HUES48 (cell line): ENCODE measurements around the gene AQP2.

Source experiments
- H3K27ac ChIP-seq: one replicate; pipeline ENCODE4 v1.7.0; 2013; ENCODE audit warnings: low read depth, low read length, inconsistent platforms
- H3K27me3 ChIP-seq: 2 replicates; pipeline ENCODE4 v1.6.1; 2013; ENCODE audit warnings: mild to moderate bottlenecking, low read length; ENCODE audit not compliant: control insufficient read depth, insufficient read depth
- H3K36me3 ChIP-seq: 2 replicates; pipeline ENCODE4 v1.6.1; 2013; ENCODE audit warnings: low read length; ENCODE audit not compliant: control insufficient read depth, insufficient read depth
- H3K4me1 ChIP-seq: 2 replicates; pipeline ENCODE4 v1.6.1; 2013; ENCODE audit warnings: mild to moderate bottlenecking, low read length; ENCODE audit not compliant: control insufficient read depth, insufficient read depth
- H3K4me3 ChIP-seq: 2 replicates; pipeline ENCODE4 v1.5.1; 2013; ENCODE audit warnings: mild to moderate bottlenecking, low read depth, low read length
- H3K9ac ChIP-seq: 2 replicates; pipeline ENCODE4 v1.6.1; 2013; ENCODE audit warnings: mild to moderate bottlenecking, low read depth, low read length, moderate library complexity
- H3K9me3 ChIP-seq: 2 replicates; pipeline ENCODE4 v1.6.1; 2013; ENCODE audit warnings: low read length; ENCODE audit not compliant: control insufficient read depth, insufficient read depth

Gene AQP2

GRCh38 chr12:49921936-49922335, 28.6 kb upstream of the AQP2 start:
- Histone ChIP-seq H3K4me3 (no peak overlapping the region), H3K27ac (no peak overlapping the region), H3K9ac (no peak overlapping the region), H3K9me3 (no peaks in the 10 kb centered on the region), H3K27me3 (no peaks in the 10 kb centered on the region), H3K4me1 (no peaks in the 10 kb centered on the region), H3K36me3 (no peaks in the 10 kb centered on the region)

- Histone ChIP-seq H3K4me1 (no peaks in the 10 kb centered on the region), H3K9ac (no peak overlapping the region), H3K27me3 (no peaks in the 10 kb centered on the region), H3K4me3 (no peak overlapping the region), H3K9me3 (no peaks in the 10 kb centered on the region), H3K36me3 (no peaks in the 10 kb centered on the region), H3K27ac (no peak overlapping the region)
Measured at GRCh38 chr12:49922349-49923034, 28.0 kb upstream of the AQP2 start.

- no peaks in the 10 kb centered on the region for H3K36me3 ChIP-seq
- no peak overlapping the region for H3K4me3 ChIP-seq
- H3K27me3 ChIP-seq: no peaks in the 10 kb centered on the region
- no peak overlapping the region for H3K27ac ChIP-seq
- no peak overlapping the region for H3K9ac ChIP-seq
- H3K4me1 ChIP-seq: no peaks in the 10 kb centered on the region
- no peaks in the 10 kb centered on the region for H3K9me3 ChIP-seq
Measured at GRCh38 chr12:49923035-49923644, 27.4 kb upstream of the AQP2 start.

GRCh38 chr12:49923880-49924556, 26.5 kb upstream of the AQP2 start:
- Histone ChIP-seq H3K4me3 (no peak overlapping the region), H3K4me1 (no peaks in the 10 kb centered on the region), H3K27ac (no peak overlapping the region), H3K9ac (no peak overlapping the region), H3K27me3 (no peaks in the 10 kb centered on the region), H3K36me3 (no peaks in the 10 kb centered on the region), H3K9me3 (no peaks in the 10 kb centered on the region)

- H3K9ac ChIP-seq: no peak overlapping the region
- H3K4me3 ChIP-seq: no peak overlapping the region
- no peaks in the 10 kb centered on the region for H3K9me3 ChIP-seq
- H3K27ac ChIP-seq: no peak overlapping the region
- no peaks in the 10 kb centered on the region for H3K36me3 ChIP-seq
- no peaks in the 10 kb centered on the region for H3K27me3 ChIP-seq
- no peaks in the 10 kb centered on the region for H3K4me1 ChIP-seq
Measured at GRCh38 chr12:49924628-49925246, 25.8 kb upstream of the AQP2 start.

- H3K27ac ChIP-seq: no peak overlapping the region
- H3K27me3 ChIP-seq: no peaks in the 10 kb centered on the region
- no peak overlapping the region for H3K9ac ChIP-seq
- no peaks in the 10 kb centered on the region for H3K4me1 ChIP-seq
- H3K9me3 ChIP-seq: no peaks in the 10 kb centered on the region
- no peaks in the 10 kb centered on the region for H3K36me3 ChIP-seq
- H3K4me3 ChIP-seq: no peak overlapping the region
Measured at GRCh38 chr12:49925433-49926204, 24.9 kb upstream of the AQP2 start.

- no peaks in the 10 kb centered on the region for H3K4me1 ChIP-seq
- no peak overlapping the region for H3K4me3 ChIP-seq
- H3K27ac ChIP-seq: no peak overlapping the region
- H3K9me3 ChIP-seq: no peaks in the 10 kb centered on the region
- H3K27me3 ChIP-seq: no peaks in the 10 kb centered on the region
- no peaks in the 10 kb centered on the region for H3K36me3 ChIP-seq
- H3K9ac ChIP-seq: no peak overlapping the region
Measured at GRCh38 chr12:49928471-49928870, 22.1 kb upstream of the AQP2 start.

- H3K4me1 ChIP-seq: no peaks in the 10 kb centered on the region
- H3K9ac ChIP-seq: no peak overlapping the region
- H3K4me3 ChIP-seq: no peak overlapping the region
- H3K27me3 ChIP-seq: no peaks in the 10 kb centered on the region
- no peaks in the 10 kb centered on the region for H3K9me3 ChIP-seq
- no peaks in the 10 kb centered on the region for H3K36me3 ChIP-seq
- H3K27ac ChIP-seq: no peak overlapping the region
Measured at GRCh38 chr12:49929581-49929980, 21.0 kb upstream of the AQP2 start.

- no peak overlapping the region for H3K27ac ChIP-seq
- H3K27me3 ChIP-seq: no peaks in the 10 kb centered on the region
- H3K4me1 ChIP-seq: no peaks in the 10 kb centered on the region
- no peak overlapping the region for H3K4me3 ChIP-seq
- H3K9me3 ChIP-seq: no peaks in the 10 kb centered on the region
- no peak overlapping the region for H3K9ac ChIP-seq
- H3K36me3 ChIP-seq: no peaks in the 10 kb centered on the region
Measured at GRCh38 chr12:49930515-49931288, 19.8 kb upstream of the AQP2 start.

GRCh38 chr12:49932023-49932422, 18.5 kb upstream of the AQP2 start:
- no peaks in the 10 kb centered on the region for H3K27me3 ChIP-seq
- H3K4me1 ChIP-seq: no peaks in the 10 kb centered on the region
- H3K9me3 ChIP-seq: no peaks in the 10 kb centered on the region
- no peak overlapping the region for H3K9ac ChIP-seq
- H3K27ac ChIP-seq: no peak overlapping the region
- H3K36me3 ChIP-seq: no peaks in the 10 kb centered on the region
- no peak overlapping the region for H3K4me3 ChIP-seq
